ENCODE results near the gene ZCCHC7.

- no peak for TF ChIP-seq SIN3A (IDR thresholded peaks at IDR 0.05; ENCODE audit: borderline replicate concordance, insufficient read depth, low read length)
- no peak for TF ChIP-seq POLR2AphosphoS5 (IDR thresholded peaks at IDR 0.05; ENCODE audit: low read depth, low read length)
- no peak for TF ChIP-seq TAF1 (IDR thresholded peaks at IDR 0.05; ENCODE audit: borderline replicate concordance, insufficient read depth, low read length)
- no peak for TF ChIP-seq REST (IDR thresholded peaks at IDR 0.05; ENCODE audit: insufficient read depth in 1 of 2, low read depth in 2 of 2, low read length in 2 of 2)
- TF ChIP-seq FOXP2 (optimal IDR thresholded peaks at IDR 0.05; ENCODE audit: borderline replicate concordance, extremely low read depth, extremely low read length, insufficient read depth) = no peak
These were observed 35.1 kb upstream of the ZCCHC7 start for GRCh38 chr9:37085233-37085632.

All from PFSK-1 (cell line).